IPS DF 4.7 (cell line): Measurements from ENCODE around the gene C6orf163.
A peak's percentile ranks its signal among the peaks of the same experiment; 100 is the strongest.
"Not testable (repeated sequence)": the region's sequence is repeated elsewhere in the genome, so short reads cannot be mapped to it uniquely, and the experiment has no call there.

Experiments used
- DNase-seq: peaks from one replicate; pipeline ENCODE4 v3.0.0-alpha.2; 2013; ENCODE audit warnings: low spot score; ENCODE audit errors: extremely low read depth

C6orf163 gene

DNA sequence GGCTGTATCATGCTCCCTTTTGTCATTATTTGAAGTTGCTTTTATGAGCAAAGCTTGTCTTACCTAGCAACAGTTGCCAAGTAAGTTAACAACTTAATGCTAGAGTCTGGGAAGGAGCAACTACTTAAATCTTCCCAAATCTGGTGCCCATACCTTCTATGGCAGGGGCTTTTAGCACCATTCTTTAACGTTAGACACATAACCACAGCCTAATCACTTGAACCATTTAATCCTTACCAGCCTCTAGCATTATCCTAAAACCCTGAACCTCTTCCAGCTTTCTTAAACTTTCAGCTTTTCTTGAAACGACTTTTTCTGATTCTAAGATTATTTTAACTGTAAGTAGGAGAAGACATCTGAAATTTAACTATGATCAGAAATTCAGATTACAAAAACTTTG is at the start of gene C6orf163:
Gene C6orf163 (plus strand): TSS at position 83 of the 400 bp plus-strand sequence. CDS start 287 bp downstream, at position 370.
- no peak for DNase-seq

DNA sequence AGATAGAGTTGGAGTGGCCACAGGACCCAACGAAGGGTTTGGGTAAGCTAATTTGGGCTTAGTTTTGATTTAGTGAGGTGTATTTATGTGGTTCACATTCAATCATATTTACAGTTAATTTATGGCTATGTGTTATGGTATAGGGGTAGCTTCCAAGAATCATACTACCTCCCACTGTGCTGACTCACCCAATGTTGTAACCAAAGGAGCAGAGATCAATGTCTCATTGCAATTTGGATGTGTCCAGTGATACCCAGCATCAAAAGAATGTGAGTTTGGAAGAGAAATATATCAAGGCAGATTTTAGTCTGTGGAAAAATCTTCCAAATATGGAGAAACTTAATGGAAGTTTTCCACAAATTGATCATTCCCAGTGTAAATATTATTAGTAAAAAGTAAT is 47.5 kb upstream of the C6orf163 start:
- DNase-seq, result no peak

DNA sequence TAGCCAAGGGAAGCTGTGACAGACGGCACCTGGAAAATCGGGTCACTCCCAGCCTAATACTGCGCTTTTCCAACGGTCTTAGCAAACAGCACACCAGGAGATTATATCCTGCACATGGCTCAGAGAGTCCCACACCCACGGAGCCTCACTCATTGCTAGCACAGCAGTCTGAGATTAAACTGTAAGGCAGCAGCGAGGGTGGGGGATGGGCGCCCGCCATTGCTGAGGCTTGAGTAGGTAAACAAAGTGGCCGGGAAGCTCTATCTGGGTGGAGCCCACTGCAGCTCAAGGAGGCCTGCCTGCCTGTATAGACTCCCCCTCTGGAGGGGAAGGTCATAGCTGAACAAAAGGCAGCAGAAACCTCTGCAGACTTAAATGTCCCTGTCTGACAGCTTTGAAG is 43.3 kb upstream of the C6orf163 start:
- not testable (repeated sequence) for DNase-seq

- DNase-seq, result no peak
These were observed 35.6 kb upstream of the C6orf163 start for GRCh38 chr6:87308970-87309369.

DNA sequence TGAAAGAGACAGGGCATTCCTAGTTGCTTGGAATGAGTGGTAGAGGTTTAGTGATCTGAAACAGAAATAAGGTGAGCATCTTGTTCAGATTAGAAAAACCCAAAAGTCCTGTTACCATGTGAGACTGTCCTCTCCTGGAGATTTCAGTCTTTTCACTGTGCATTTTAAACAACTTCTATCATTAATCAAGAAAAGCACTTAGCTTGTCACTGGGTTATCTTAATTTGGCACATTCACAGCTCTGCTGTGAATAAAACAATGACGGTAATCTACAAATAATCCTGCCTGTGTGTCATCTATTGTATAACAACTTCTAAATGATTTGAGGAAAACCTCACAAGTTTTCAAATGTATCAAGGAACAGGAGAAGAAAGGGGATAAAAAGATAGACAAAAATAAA is 31.8 kb upstream of the C6orf163 start:
- DNase-seq, result no peak

- DNase-seq, result no peak
These were observed 29.5 kb upstream of the C6orf163 start for GRCh38 chr6:87315071-87315470.

DNA sequence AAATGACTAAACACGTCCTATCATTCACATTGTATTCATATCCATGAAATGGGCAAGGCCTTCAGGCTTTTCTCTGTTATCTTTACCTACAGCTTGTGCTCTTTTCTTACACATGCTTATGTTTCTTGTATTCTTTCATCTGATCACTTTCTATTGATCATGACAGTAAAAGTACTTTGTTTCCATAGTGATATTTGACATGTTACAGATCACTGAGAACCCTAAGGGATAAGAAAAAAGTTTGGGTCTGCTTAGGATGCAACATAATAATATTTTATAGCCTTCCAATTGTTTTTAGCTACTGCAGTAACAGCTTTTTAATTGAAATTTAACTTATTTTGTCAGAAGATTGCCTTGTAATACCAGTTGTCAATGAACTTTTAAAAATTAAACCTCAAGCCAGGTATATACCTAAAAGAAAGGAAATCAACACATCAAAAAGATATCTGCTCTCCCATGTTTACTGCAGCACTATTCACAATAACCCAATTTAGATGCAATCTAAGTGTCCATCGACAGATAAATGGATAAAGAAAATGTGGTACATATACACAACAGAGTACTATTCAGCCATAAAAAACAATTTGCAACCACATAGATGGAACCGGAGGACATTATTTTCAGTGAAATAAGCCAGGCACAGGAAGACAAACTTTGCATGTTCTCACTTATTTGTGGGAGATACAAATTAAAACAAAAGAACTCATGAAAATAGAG is 25.2 kb upstream of the C6orf163 start:
- DNase-seq, result no peak

DNA sequence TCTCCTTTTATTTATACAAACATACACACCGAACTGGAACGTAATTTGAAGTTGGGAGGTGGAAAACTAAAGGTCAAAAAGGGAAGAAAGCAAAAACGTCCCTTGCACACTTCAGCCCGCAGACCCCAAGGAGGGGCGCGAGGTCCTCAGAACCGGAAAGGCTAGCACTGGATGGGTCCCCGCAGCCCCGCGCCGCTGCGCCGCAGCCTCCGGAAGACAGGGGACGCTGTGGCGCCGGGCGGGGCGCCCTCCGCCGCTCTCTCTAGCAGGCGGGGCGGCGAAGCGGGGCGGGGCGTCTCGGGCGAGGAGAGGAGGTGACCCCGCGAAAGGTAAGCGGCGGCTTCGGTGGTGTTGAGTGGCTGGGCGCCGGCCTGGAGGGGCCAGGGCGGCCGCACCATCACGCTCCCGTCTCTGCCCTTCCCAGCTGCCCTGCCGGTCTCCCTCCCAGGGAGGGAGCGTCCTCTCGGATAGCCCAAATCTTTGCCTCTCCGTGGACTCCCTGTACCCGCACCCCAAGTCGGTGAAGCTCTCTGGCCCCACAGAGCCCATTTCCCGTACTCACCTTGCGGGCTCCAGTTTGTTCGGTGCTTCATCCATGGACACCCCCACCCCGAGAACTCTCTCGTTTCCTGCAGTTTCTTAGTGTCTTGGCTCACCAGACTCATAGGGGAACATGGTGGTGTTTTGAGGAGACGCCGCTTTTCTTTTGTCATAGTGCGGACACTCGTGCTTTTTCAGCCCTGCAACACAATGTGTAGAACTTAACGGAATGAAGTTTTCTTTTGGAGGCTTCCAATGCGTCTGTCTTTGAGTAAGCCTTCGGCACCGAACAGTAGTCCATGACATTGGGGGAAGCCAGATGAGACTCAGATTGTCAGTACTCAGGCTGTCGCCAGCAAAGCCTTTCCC is 22.1 kb upstream of the C6orf163 start, which contains the start of gene SMIM8:
Gene SMIM8 (plus strand): TSS at position 285 of the 909 bp plus-strand sequence. CDS start 14,444 bp downstream, outside the sequence.
- DNase-seq, result peak; percentile 51

- DNase-seq, result not testable (repeated sequence)
These were observed 20.7 kb upstream of the C6orf163 start for GRCh38 chr6:87323880-87324279.

GRCh38 chr6:87330961-87331360 is 13.7 kb upstream of the C6orf163 start:
- no peak for DNase-seq

GRCh38 chr6:87333033-87333432 is 11.6 kb upstream of the C6orf163 start:
- DNase-seq, result no peak

DNA sequence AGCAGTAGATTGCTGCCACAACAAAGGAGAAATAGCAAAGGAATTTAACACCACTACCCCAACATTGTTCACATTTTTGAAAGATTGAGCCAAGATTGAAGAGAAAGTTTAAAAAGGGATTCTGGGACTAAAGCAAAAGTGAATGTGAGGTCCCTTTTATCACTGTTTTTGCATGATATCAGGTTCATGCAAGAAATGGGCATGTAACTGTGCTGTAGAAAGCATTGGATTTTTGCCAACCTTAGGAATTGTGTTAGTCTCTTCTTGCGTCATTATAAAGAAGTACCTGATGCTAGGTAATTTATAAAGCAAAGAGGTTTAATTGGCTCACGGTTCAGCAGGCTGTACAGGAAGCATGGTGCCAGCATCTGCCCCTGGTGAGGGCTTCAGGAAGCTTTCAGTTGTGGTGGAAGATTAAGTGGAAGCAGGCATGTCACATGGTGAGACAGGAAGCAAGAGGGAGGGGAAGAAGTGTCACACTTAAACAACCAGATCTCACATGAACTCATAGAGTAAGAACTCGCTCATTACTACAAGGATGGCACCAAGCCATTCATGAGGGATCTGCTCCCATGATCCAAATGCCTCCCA is 10.9 kb upstream of the C6orf163 start:
- DNase-seq, result no peak

DNA sequence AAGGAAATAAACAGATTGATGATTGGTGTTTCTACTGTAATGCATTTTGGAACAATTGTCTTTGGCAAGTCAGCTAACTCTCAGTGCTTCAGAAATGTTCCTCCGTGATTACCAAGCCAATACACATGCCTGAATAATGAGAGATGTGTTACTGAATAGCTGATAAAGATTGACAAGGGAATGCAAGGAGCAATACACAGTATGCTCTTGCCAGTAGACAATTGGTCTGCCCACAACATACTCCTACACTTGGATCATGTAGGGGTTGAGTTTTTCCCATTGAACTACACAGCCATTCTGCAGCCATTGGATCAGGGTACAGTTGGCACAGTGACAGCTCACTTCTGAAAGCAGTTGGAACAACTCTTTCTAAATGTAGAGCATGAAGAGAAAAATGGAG is 9.9 kb upstream of the C6orf163 start:
- no peak for DNase-seq

DNA sequence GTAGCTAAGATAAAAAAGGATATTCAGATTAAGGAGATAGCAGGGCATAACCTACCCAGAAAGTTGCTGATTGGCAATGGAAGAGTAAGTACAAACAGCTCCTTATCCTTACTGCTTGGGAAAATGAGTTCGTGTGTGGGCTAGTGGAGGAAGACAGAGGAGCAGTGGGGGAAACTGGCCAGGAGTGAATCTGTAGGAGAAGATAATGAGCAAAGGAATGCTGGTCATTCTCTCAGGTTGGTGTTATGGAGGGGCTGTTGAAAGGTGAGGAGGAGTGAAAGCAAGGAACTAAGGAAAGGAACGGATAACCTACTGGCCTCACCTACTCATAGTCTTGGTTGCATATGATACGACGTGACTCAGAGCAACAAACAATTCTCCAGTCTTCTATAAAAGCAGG is 8.2 kb upstream of the C6orf163 start:
- no peak for DNase-seq

DNA sequence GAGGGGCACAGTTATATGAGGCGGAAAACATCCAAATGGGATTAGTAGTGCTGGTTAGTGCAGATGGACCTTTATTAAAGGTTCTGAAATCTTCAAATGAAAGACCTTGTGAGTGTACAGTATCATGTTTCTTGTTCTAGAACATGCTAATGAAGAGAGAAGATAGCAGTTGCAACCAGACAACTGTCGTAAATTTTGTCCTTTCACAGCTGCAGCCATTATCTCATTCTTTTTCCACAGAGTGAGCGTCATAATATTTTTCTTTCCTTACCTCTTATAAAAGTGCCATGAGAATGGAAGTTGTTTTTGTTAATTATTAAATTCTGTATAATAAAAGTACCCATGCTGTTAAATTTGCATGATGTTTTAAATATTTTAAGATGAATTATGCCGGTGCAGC is 4.4 kb upstream of the C6orf163 start:
- DNase-seq, result no peak

DNA sequence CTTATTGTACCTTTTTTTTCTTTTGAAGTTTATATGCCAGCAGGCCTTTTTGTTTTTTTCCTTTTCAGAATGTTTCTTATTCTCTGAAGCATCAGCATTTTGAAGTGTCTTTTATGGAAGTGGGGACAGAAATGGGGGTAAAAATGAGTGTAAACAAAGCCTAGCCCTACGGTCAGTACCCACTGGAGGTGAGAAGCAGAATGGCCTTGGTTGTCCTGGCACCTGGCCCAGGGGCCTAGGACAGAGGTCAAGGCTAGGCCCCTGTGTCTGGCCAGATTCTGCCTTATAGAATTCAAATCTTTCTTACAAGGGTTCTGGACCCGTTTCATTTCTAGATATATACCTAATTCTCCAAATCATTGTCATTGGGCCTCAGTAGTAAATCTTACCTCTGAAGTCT is 3.5 kb upstream of the C6orf163 start:
- DNase-seq, result no peak

DNA sequence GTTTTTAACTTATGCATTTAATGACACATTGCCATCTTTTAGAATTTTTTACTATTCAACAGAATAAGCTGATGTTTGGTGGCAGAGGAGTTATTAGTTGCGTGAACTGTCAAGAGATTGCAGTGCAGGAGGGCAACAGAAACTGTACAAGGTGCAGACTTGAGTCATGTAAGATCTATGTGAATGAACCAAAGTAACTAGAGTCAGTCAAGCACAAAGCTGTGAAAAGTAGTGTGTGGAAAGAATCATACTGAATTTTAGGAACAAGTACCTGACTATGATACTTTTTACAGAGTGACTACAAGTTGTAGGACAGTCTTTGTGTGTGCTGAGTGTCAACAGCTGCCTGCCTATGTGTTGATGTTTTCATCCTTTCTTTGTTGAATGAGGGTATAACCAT is 2.7 kb upstream of the C6orf163 start:
- no peak for DNase-seq

GRCh38 chr6:87342829-87343228 is 1.8 kb upstream of the C6orf163 start:
- DNase-seq, result no peak

- no peak for DNase-seq
These were observed 2.1 kb downstream of the C6orf163 start for GRCh38 chr6:87346700-87347099.

GRCh38 chr6:87349896-87350295 is 5.3 kb downstream of the C6orf163 start:
- no peak for DNase-seq

DNA sequence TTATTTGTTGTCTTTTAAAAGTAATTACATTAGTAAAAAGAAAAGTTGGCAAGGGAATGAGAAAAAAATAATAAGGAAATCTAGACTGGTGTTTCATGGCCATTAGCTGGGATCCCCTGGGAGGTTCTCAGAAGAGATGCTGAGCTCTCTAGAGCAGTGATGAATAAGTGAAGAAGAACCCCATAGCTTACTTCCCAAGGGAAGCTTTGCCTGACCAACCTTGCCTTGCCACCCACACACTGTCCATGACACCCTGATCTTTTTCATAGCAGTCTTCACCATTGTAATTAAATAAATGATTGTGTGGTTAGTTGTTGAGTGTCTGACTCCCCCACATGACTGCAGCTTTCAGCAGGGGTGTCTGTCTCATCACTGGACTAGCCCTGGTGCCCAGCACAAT is 5.9 kb downstream of the C6orf163 start:
- DNase-seq, result no peak

DNA sequence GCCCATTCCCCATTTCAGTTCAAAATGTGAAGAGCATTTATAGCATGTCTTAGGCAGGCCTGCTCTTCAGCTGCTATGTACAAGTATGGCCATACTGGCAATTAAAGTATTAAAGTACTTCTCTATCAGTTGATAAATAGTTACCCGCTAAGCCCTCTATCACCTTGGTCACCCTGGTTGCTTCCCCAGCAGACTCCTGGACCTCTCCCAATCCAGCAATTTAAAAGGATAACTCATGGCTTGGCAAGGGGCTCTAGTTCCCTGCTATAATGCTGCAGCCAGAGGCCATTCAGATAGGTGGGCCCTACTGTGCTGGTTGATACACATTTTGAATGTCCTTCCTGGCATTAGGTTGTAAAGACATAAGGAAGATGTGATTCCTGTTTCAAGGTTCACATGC is 7.0 kb downstream of the C6orf163 start:
- DNase-seq, result no peak
